K562 (cell line): ENCODE measurements around the gene NADK. TPM values are rescaled to one million over a fixed set of nuclear protein-coding genes. Genes with fewer than 3 reads are reported as not detected.

Experiments used
- ATF7 ChIP-seq: fragments of 450-650 bp; IDR thresholded peaks from 2 replicates; pipeline ENCODE4 v1.7.1; 2014; ENCODE audit warnings: mild to moderate bottlenecking, moderate library complexity
- EZH2 ChIP-seq: IDR thresholded peaks from 2 replicates; pipeline ENCODE4 v1.6.1; 2012; ENCODE audit warnings: low read depth, mild to moderate bottlenecking, inconsistent platforms, low read length, borderline replicate concordance
- FOSL1 ChIP-seq: fragments of 200-800 bp; sonication (Bioruptor generic); conservative IDR thresholded peaks from 2 replicates; pipeline ENCODE4 v1.6.1; 2016; ENCODE audit warnings: missing genetic modification characterization, missing compliant biosample characterization
- HIVEP1 ChIP-seq: fragments of 250-450 bp; sonication (Bioruptor Pico); IDR thresholded peaks from 2 replicates; pipeline ENCODE4 v1.4.0; 2020; ENCODE audit warnings: mild to moderate bottlenecking
- POLR2G ChIP-seq: fragments of 200-400 bp; formaldehyde crosslinking; IDR thresholded peaks from 2 replicates; pipeline ENCODE4 v1.6.1; 2017; ENCODE audit warnings: low read depth, mild to moderate bottlenecking, antibody characterized with exemption, low read length, moderate library complexity
- RUNX1 ChIP-seq: sonication (generic); IDR thresholded peaks from 2 replicates; pipeline ENCODE4 v1.6.1; 2016; ENCODE audit warnings: antibody characterized with exemption, low read depth
- ZBTB7A ChIP-seq: IDR thresholded peaks from 2 replicates; pipeline ENCODE4 v1.6.1; 2011; ENCODE audit warnings: low read depth, mild to moderate bottlenecking, low read length, moderate library complexity, borderline replicate concordance; ENCODE audit not compliant: control insufficient read depth
- ZNF184 ChIP-seq: sonication (generic); formaldehyde crosslinking; IDR thresholded peaks from 2 replicates; pipeline ENCODE4 v1.5.0; 2020; ENCODE audit warnings: missing genetic modification reagents
- polyA plus RNA-seq, 8 experiments: library from polyadenylated mRNA; depleted of rRNA in 4 of 8; stranded (reverse) in 5 of 8; unstranded in 3 of 8; fragments of >200 nt; fragmentation: Nextera tagmentation in 2 of 8; fragmentation: Illumina TruSeq in 1 of 8; extraction: Ambion mirVana in 2 of 8; extraction: Trizol in 1 of 8; gene quantifications; 2 replicates each; pipeline versions ENCODE4 v1.2.1 to v1.2.3, GENCODE V29; 2011 to 2014; ENCODE audit warnings: inconsistent platforms in 1 of 8, missing spikeins in 1 of 8
- total RNA-seq, 7 experiments: library from RNA; depleted of rRNA in 6 of 7; stranded (reverse); fragments of >200 nt in 6 of 7; fragmentation: Illumina TruSeq in 2 of 7; extraction: Trizol in 2 of 7; gene quantifications; 2 replicates each; pipeline versions ENCODE4 v1.2.1 to v1.2.3, GENCODE V29; 2011 to 2021; ENCODE audit warnings: low replicate concordance in 1 of 7
- TF ChIP-seq, protein P1 (sequence below): sonication (generic); formaldehyde crosslinking; IDR thresholded peaks from 2 replicates; pipeline ENCODE4 v1.8.1; 2023; ENCODE audit warnings: missing genetic modification reagents, mild to moderate bottlenecking, borderline replicate concordance
- TF ChIP-seq, protein P2 (sequence below): fragments of 450-650 bp; IDR thresholded peaks from 2 replicates; pipeline ENCODE4 v1.6.1; 2018; ENCODE audit not compliant: partially characterized antibody
- TF ChIP-seq, protein P3 (sequence below): fragments of 450-650 bp; IDR thresholded peaks from 2 replicates; pipeline ENCODE4 v1.6.1; 2016; ENCODE audit warnings: low read depth, mild to moderate bottlenecking, moderate library complexity
- TF ChIP-seq, protein P4 (sequence below): fragments of 450-650 bp; formaldehyde crosslinking; IDR thresholded peaks from 2 replicates; pipeline ENCODE4 v1.4.0; 2022; ENCODE audit warnings: mild to moderate bottlenecking, moderate library complexity
- TF ChIP-seq, protein P5 (sequence below): fragments of 200-800 bp; sonication (Bioruptor generic); IDR thresholded peaks from 2 replicates; pipeline ENCODE4 v1.6.1; 2017; ENCODE audit warnings: missing genetic modification characterization, missing compliant biosample characterization

Gene NADK
- total and polyA plus RNA-seq, 9 of the 15 experiments (the other 6 are each of a cell fraction or from before 2014, with no cell fraction given): 1.5 to 135 (median 75.1) TPM

- TF ChIP-seq ZNF184: no peak
- TF ChIP-seq HIVEP1 (CRISPR knock-in tag): 0 out of 2 replicates have a peak, but pooled peaks have one; percentile 36
- no peak for TF ChIP-seq EZH2
- TF ChIP-seq ZBTB7A: peak; percentile 97
- peak; percentile 91 for TF ChIP-seq ATF7
- TF ChIP-seq, protein P1, sequence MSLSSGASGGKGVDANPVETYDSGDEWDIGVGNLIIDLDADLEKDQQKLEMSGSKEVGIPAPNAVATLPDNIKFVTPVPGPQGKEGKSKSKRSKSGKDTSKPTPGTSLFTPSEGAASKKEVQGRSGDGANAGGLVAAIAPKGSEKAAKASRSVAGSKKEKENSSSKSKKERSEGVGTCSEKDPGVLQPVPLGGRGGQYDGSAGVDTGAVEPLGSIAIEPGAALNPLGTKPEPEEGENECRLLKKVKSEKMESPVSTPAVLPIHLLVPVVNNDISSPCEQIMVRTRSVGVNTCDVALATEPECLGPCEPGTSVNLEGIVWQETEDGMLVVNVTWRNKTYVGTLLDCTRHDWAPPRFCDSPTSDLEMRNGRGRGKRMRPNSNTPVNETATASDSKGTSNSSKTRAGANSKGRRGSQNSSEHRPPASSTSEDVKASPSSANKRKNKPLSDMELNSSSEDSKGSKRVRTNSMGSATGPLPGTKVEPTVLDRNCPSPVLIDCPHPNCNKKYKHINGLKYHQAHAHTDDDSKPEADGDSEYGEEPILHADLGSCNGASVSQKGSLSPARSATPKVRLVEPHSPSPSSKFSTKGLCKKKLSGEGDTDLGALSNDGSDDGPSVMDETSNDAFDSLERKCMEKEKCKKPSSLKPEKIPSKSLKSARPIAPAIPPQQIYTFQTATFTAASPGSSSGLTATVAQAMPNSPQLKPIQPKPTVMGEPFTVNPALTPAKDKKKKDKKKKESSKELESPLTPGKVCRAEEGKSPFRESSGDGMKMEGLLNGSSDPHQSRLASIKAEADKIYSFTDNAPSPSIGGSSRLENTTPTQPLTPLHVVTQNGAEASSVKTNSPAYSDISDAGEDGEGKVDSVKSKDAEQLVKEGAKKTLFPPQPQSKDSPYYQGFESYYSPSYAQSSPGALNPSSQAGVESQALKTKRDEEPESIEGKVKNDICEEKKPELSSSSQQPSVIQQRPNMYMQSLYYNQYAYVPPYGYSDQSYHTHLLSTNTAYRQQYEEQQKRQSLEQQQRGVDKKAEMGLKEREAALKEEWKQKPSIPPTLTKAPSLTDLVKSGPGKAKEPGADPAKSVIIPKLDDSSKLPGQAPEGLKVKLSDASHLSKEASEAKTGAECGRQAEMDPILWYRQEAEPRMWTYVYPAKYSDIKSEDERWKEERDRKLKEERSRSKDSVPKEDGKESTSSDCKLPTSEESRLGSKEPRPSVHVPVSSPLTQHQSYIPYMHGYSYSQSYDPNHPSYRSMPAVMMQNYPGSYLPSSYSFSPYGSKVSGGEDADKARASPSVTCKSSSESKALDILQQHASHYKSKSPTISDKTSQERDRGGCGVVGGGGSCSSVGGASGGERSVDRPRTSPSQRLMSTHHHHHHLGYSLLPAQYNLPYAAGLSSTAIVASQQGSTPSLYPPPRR (CRISPR knock-in tag): peak; percentile 80; the same call in 1 of the 2 replicates
- TF ChIP-seq, protein P2, sequence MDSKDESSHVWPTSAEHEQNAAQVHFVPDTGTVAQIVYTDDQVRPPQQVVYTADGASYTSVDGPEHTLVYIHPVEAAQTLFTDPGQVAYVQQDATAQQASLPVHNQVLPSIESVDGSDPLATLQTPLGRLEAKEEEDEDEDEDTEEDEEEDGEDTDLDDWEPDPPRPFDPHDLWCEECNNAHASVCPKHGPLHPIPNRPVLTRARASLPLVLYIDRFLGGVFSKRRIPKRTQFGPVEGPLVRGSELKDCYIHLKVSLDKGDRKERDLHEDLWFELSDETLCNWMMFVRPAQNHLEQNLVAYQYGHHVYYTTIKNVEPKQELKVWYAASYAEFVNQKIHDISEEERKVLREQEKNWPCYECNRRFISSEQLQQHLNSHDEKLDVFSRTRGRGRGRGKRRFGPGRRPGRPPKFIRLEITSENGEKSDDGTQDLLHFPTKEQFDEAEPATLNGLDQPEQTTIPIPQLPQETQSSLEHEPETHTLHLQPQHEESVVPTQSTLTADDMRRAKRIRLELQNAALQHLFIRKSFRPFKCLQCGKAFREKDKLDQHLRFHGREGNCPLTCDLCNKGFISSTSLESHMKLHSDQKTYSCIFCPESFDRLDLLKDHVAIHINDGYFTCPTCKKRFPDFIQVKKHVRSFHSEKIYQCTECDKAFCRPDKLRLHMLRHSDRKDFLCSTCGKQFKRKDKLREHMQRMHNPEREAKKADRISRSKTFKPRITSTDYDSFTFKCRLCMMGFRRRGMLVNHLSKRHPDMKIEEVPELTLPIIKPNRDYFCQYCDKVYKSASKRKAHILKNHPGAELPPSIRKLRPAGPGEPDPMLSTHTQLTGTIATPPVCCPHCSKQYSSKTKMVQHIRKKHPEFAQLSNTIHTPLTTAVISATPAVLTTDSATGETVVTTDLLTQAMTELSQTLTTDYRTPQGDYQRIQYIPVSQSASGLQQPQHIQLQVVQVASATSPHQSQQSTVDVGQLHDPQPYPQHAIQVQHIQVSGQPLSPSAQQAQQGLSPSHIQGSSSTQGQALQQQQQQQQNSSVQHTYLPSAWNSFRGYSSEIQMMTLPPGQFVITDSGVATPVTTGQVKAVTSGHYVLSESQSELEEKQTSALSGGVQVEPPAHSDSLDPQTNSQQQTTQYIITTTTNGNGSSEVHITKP: peak; percentile 83
- peak; percentile 83 for TF ChIP-seq POLR2G
- TF ChIP-seq, protein P3, sequence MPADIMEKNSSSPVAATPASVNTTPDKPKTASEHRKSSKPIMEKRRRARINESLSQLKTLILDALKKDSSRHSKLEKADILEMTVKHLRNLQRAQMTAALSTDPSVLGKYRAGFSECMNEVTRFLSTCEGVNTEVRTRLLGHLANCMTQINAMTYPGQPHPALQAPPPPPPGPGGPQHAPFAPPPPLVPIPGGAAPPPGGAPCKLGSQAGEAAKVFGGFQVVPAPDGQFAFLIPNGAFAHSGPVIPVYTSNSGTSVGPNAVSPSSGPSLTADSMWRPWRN: no peak
- TF ChIP-seq, protein P4, sequence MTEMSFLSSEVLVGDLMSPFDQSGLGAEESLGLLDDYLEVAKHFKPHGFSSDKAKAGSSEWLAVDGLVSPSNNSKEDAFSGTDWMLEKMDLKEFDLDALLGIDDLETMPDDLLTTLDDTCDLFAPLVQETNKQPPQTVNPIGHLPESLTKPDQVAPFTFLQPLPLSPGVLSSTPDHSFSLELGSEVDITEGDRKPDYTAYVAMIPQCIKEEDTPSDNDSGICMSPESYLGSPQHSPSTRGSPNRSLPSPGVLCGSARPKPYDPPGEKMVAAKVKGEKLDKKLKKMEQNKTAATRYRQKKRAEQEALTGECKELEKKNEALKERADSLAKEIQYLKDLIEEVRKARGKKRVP (CRISPR knock-in tag): peak; percentile 50; the same call in 1 of the 2 replicates
- TF ChIP-seq FOSL1 (tag): peak; percentile 45
- TF ChIP-seq RUNX1: no peak; the same call in 1 of the 2 replicates
- TF ChIP-seq, protein P5, sequence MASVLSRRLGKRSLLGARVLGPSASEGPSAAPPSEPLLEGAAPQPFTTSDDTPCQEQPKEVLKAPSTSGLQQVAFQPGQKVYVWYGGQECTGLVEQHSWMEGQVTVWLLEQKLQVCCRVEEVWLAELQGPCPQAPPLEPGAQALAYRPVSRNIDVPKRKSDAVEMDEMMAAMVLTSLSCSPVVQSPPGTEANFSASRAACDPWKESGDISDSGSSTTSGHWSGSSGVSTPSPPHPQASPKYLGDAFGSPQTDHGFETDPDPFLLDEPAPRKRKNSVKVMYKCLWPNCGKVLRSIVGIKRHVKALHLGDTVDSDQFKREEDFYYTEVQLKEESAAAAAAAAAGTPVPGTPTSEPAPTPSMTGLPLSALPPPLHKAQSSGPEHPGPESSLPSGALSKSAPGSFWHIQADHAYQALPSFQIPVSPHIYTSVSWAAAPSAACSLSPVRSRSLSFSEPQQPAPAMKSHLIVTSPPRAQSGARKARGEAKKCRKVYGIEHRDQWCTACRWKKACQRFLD: 0 out of 2 replicates have a peak, but pooled peaks have one; percentile 46
These were observed 19.4 kb downstream of the NADK start (continued) for GRCh38 chr1:1758692-1759455.
